ENCODE results near the gene ADAMTS13.

- TF ChIP-seq, protein P1, sequence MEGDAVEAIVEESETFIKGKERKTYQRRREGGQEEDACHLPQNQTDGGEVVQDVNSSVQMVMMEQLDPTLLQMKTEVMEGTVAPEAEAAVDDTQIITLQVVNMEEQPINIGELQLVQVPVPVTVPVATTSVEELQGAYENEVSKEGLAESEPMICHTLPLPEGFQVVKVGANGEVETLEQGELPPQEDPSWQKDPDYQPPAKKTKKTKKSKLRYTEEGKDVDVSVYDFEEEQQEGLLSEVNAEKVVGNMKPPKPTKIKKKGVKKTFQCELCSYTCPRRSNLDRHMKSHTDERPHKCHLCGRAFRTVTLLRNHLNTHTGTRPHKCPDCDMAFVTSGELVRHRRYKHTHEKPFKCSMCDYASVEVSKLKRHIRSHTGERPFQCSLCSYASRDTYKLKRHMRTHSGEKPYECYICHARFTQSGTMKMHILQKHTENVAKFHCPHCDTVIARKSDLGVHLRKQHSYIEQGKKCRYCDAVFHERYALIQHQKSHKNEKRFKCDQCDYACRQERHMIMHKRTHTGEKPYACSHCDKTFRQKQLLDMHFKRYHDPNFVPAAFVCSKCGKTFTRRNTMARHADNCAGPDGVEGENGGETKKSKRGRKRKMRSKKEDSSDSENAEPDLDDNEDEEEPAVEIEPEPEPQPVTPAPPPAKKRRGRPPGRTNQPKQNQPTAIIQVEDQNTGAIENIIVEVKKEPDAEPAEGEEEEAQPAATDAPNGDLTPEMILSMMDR (IDR thresholded peaks at IDR 0.05): no peak
- no peak for TF ChIP-seq ZFX (IDR thresholded peaks at IDR 0.05; ENCODE audit: borderline replicate concordance)
Observed at GRCh38 chr9:133419005-133419404, 3.2 kb upstream of the ADAMTS13 start.

All from 22Rv1 (cell line).